ENCODE data around the gene ALPG.
"Not testable (repeated sequence)": the region's sequence is repeated elsewhere in the genome, so short reads cannot be mapped to it uniquely, and the experiment has no call there.

- TF ChIP-seq EZH2 (IDR thresholded peaks at IDR 0.05; ENCODE audit: borderline replicate concordance, low read depth, low read length, poor library complexity, severe bottlenecking) = not testable (repeated sequence)
- TF ChIP-seq, protein P1, sequence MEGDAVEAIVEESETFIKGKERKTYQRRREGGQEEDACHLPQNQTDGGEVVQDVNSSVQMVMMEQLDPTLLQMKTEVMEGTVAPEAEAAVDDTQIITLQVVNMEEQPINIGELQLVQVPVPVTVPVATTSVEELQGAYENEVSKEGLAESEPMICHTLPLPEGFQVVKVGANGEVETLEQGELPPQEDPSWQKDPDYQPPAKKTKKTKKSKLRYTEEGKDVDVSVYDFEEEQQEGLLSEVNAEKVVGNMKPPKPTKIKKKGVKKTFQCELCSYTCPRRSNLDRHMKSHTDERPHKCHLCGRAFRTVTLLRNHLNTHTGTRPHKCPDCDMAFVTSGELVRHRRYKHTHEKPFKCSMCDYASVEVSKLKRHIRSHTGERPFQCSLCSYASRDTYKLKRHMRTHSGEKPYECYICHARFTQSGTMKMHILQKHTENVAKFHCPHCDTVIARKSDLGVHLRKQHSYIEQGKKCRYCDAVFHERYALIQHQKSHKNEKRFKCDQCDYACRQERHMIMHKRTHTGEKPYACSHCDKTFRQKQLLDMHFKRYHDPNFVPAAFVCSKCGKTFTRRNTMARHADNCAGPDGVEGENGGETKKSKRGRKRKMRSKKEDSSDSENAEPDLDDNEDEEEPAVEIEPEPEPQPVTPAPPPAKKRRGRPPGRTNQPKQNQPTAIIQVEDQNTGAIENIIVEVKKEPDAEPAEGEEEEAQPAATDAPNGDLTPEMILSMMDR (conservative IDR thresholded peaks at IDR 0.05; ENCODE audit: low read depth, low read length) = not testable (repeated sequence)
Observed at GRCh38 chr2:232394431-232394830, 12.2 kb upstream of the ALPG start.
